Skin epidermis (tissue), 12 donors: Measurements from ENCODE around the gene NOL9.
A peak's percentile ranks its signal among the peaks of the same experiment; 100 is the strongest.

Experiments
- H3K27ac ChIP-seq, 21 experiments: fragments of 200-600 bp; sonication (generic) in 11 of 21; one replicate each; pipeline ENCODE4 v1.5.0; 2020; ENCODE audit warnings: mild to moderate bottlenecking in 3 of 21, inconsistent platforms in 2 of 21, moderate library complexity in 2 of 21
- H3K4me3 ChIP-seq, 7 experiments: fragments of 200-600 bp; sonication (generic) in 2 of 7; one replicate each; pipeline ENCODE4 v1.5.0; 2020; ENCODE audit warnings: inconsistent platforms in 2 of 7, mild to moderate bottlenecking in 2 of 7, moderate library complexity in 1 of 7

The NOL9 gene

DNA sequence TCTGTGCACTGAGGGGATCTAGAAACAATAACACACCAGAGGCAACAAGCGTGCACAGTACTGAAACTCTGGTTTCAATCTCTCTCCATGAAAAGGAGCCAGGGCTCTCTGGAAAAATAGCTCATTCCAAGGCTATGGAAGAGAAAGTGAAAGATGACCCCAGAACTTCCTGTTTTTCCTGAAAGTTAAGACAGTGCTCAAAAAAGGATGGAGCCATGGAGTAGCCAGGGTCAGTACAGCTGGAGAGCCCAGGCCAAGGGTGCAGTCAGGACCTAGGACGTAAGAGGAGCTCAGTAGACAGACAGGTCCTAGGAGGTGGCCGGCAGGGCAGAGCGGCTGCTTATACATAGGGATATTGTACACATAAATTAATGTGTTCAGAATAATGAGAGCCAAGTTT lies 19.1 kb downstream of the NOL9 start:
- no peak overlapping the region for H3K4me3 ChIP-seq
- H3K27ac ChIP-seq = no peak overlapping the region

DNA sequence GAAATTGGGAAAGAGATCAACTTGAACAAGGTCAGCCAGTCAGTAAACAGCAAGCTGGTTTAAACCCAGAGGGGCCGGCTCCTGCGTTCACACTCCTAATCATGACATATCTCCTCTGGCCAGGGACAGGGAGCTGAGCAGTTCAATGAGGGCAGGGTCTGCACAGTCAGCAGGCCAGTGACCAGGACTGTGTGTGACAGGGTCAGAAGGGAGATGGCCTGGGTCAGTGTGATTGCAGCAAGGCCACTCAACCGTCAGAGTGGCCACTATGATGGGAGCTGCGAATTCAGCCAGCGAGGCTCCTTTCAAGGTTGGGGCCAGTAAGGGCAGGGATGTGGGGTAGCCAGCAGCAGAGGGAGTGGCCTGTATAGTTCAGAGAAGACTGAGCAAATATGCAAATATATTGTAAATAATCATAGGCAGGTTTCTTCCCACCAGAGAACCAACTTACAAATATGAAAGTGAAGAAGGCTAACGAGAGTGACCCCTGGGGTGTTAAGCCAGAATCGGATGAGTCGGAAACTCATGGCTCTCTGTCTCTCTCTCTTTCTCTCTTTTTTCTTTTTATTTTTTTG lies 20.0 kb downstream of the NOL9 start:
- Histone ChIP-seq H3K27ac (no peak overlapping the region), H3K4me3 (no peak overlapping the region)

DNA sequence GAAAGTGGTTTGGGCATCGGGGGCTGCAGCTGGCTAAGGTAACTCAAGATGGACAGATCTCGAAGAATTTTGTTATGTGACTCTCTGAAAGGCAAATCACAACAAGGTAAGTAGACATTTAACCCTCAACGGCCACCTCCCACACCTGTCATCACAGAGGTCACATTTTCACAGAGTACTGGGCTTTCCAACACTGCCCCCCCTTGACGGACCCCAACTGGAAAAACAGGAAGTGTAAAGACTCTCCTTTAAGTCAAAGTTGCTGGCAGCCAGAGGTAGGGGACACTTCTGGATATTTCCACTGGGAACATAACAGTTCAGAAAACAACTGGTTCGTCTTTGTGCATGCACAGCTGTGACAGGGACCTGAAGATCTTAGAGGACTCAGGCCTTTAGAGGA lies 22.3 kb downstream of the NOL9 start:
- no peak overlapping the region for H3K4me3 ChIP-seq
- no peak overlapping the region for H3K27ac ChIP-seq

DNA sequence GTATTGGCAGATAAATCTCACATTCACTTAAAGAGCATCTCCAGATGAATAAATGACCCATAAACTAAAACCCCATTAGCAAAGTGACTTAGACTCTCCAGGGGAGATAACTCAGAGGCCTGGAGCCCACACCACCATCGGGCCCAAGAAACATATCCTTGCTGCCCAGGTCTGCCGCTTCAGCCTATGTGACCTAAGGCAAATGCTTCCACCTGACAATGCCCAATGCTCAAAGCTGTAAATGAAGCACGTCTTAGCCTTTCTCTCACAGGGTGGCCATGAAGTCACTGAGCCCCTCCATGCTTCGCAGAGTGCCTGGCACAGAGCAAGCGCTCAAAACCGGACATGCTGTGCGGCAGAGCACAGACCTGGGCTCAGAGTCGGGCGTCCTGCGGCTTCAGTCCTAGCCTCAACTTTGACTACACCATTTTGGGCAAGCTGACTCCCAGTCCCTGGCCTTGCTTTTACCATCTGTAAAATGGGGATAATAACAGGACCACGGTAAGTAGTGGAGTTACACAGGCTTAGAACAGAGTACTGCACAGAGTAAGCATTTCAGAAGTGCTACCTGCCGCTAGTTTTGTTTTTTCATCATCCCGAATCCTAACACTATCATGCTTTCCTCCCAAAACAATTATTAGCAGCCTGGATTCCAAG lies 23.7 kb downstream of the NOL9 start:
- no peak overlapping the region for H3K27ac ChIP-seq
- no peak overlapping the region for H3K4me3 ChIP-seq

DNA sequence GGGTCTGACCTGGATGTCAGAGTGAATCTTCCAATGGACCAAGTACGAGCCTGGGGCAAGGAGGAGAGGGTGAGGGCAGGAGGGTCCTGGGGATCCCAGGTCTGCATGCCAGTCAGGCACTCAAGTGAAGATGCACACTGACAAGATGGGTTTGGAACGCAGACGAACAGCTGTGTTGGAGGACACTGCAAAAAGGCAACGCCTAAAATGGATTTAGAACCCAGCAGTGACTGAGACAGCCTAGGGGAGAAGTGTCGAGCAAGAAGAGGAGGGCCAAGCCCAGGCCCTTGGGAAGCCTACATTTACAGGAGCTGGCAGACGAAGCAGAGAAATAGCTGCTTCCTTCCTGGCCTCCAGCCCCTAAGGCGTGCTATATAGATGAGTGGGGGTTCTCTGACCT lies 25.8 kb downstream of the NOL9 start:
- H3K27ac ChIP-seq = no peak overlapping the region
- H3K4me3 ChIP-seq = no peak overlapping the region

DNA sequence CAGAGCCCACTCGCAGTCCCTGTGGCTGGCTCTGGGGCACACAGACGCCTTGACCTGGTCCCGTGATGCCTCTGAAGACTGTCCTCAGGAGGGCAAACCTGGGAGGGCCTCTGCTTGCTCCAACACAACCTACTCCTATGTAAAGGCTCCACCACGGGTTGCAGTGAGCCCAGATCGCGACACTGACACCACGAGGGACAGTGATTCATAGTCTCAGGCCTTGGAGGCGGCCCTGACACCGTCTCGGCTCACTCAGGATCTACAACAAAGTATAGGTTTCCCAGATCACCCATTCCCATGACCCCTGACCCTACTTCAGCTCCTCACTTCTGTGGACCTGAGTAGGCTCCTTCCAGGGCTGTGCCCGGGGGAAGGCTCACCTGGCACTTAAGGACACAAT lies 28.0 kb downstream of the NOL9 start:
- H3K4me3 ChIP-seq = no peak overlapping the region
- no peak overlapping the region for H3K27ac ChIP-seq

DNA sequence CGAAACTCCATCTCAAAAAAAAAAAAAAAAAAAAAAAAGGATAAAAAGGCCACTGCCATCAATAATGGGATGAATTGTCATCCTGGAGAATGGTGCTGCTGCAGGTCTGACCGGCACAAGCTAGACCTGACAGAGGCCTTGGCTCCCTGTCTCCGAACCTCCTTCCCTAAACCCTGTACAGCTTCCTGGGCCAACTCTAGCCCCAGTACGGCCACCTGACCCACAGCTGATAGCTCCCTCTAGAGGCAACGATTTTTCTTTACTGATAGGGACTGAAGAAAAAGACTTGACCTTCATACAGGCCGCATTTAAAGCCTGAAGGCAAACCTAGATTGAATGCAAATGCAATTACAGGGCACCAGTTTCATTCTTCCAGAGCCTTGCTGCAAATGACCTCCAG lies 30.7 kb downstream of the NOL9 start:
- Histone ChIP-seq H3K4me3 (no peak overlapping the region), H3K27ac (no peak overlapping the region)

DNA sequence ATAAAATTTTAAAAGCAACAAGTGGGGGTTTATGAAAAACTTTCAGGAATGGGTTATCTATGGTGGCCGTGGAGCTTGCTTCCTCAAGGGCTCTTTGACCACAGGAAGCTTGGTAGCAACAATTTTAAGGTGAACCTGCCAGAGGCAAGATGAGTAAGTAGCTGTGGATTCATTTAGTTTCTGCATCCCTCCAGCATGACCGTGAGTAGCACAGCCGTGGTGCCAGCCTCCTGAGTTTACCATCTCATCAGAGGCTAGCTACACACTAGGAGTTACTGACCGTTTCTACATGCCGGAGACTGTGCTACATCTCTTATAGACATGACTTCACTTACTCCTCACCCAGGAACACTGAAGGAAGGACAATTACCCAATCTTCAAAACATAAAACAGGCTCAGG lies 32.8 kb downstream of the NOL9 start:
- H3K4me3 ChIP-seq = no peak overlapping the region
- no peak overlapping the region for H3K27ac ChIP-seq

DNA sequence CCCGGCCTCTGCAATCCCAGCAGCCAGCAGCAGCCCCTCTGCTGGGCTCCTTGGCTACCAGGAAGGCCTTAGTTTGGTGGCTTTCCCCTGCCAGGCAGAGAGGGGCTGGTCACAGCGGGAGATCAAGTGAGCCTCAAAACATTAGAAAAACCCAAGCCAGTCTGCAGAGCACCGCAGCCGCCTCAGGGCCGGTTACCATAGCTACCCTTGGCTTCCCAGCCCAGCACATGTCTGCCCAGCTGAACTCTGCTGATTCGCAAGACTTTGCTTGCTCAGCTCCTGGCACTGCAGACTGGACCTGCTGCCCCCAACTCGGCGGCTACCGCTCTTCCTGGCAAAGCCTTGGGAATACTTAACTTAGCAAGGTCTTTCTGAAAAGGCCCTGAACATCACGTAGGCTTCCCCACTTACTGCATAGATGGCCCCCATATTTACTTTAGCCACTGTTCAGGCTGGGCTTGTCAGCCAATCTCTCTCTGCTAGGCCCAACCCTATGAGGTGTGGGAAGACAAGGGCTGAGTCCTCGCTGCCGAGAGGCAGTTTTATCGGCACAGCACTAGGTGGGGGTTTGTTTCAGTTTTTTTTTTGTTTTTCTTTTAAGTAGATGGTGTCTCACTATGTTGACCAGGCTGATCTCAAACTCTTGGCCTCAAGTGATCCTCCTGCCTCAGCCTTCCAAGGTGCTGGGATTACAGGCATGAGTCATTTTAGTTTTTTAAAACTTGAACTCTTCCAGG lies 34.2 kb downstream of the NOL9 start:
- H3K27ac ChIP-seq = peak overlapping the region in 7 of 21 experiments; percentile 9 to 68 (median 25)
- H3K4me3 ChIP-seq = no peak overlapping the region

DNA sequence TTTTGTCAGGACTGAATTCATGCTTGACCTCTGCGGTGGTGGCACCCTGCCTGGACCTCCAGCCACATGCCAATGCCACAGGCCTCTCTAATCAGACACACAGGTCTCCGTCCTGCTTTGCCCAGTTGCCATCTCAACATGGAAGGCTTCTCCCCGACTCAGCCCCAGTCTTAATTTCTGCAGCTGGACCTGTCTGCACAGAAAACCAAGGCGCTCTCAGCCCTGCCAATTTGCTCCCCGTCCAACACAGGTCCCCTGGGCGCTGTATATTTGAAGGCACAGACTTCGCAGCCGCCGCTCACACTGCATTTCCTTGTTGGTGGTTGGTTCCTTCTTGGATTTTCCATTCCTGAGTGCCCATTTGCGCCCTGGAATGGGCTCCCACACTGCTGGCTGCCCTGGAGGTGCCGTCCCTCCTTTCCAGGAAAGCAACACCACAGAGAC lies 34.8 kb downstream of the NOL9 start:
- Histone ChIP-seq H3K27ac (peak overlapping the region in 6 of 21 experiments; percentile 22 to 68 (median 38)), H3K4me3 (no peak overlapping the region)

DNA sequence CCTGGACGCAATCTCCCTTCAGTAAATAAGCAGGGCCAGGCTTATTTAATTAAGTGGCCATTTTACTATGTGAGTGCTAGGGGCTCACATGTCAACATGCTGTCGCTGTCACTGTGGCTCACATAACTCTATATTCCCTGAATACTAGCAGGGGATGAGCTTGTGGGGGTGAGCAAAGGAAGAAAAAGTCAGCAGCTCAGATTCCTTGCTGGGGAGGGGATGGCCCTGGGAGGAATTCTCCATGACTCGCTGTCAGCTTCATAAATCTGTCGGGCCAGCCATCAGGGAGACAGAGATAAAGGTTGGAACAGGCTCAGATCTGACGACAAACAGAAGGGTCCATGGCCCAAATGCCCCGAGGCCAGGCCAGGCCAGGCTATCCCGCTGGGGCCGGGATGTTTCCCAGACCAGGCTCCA lies 36.9 kb downstream of the NOL9 start:
- Histone ChIP-seq H3K4me3 (no peak overlapping the region), H3K27ac (no peak overlapping the region)

DNA sequence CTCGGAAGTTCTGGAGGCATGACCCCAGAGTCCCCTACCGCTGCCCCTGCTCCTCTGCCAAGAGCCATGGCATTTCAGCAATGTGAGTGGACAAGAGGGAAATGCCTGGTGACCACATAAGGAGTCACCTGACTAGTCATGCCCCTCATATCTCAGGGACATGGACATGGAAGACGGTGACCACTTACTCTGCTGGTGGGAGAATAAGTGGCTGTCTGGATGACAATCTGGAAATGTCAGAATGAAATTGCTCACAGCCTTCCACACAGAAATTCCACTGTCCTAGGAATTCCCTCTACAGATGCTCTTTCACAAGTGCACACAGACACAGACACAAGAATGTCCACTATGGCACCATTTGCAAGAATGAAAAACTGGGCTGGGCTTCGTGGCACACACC lies 38.5 kb downstream of the NOL9 start:
- no peak overlapping the region for H3K4me3 ChIP-seq
- H3K27ac ChIP-seq = no peak overlapping the region

DNA sequence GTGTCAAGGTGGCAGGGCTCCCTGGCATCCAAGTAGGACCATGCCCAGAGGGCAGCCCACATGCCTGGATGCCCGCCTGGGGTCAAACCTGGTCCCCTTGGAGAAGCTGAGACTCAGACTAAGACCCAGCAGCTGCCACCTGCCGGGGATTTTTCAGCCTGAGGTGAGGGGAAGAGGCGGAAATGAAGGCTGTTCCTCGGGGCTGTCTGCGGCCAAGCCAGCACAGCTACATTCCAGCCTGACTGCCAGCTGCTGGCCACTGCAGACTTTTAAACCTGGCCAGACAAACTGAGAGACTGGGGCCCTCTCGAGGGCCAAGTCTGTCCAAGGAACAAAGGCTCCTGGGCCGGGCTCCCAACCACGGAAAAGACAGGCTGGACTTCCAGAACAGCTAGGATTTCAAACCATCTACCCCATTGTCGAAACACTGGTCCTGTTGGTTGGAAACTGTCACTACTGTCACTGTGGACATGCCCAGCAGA lies 41.0 kb downstream of the NOL9 start:
- Histone ChIP-seq H3K27ac (no peak overlapping the region), H3K4me3 (no peak overlapping the region)

DNA sequence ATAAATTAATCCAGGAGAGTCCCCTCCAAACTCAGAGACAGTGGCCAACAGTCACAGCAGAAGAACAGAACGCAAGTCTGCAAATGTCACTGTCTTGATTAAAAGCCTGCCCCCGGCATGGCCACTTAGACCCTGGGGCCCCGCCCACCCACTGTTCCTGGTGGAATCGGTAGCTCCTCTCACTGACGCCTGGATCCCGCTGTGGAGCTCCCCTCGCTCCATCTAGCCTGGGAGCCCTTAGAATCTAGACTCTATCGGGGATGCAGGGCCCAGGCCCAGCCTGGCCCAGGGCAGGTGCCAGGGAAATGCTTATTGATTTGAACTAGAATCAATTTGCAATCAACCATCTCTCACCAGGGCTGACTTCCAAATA lies 41.4 kb downstream of the NOL9 start:
- Histone ChIP-seq H3K4me3 (no peak overlapping the region), H3K27ac (no peak overlapping the region)

DNA sequence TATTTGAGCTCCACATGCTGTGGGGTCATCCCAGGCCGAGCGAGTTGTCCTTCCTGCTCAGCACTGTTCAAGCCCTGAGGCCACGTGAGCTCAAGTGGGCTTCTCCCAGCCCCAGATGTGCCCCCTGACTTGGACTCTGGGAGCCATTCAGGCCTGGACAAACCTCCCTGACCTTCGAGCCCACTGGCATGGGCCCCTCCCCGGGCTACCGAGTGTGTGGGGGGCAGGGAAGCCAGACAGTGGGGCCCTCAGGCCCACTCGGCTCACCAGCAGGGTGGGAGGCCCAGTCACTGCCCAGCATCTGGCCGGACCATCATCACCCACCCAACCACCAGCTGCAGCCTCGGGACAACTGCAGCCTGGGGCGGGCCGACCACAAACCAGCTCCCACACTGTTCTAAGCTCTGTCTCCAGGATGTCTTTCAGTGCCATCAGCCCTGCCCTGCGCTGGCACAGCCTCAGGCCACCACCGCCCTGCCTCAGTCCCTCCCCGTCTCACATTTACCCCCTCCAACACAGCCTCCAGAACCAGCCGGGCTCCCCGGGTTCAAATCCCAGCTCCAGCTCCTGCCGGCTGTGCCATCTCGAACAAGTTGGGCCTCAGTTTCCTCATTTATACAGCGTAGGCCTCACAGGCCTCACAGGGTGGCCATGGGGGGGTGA lies 41.9 kb downstream of the NOL9 start:
- H3K27ac ChIP-seq = no peak overlapping the region
- no peak overlapping the region for H3K4me3 ChIP-seq

DNA sequence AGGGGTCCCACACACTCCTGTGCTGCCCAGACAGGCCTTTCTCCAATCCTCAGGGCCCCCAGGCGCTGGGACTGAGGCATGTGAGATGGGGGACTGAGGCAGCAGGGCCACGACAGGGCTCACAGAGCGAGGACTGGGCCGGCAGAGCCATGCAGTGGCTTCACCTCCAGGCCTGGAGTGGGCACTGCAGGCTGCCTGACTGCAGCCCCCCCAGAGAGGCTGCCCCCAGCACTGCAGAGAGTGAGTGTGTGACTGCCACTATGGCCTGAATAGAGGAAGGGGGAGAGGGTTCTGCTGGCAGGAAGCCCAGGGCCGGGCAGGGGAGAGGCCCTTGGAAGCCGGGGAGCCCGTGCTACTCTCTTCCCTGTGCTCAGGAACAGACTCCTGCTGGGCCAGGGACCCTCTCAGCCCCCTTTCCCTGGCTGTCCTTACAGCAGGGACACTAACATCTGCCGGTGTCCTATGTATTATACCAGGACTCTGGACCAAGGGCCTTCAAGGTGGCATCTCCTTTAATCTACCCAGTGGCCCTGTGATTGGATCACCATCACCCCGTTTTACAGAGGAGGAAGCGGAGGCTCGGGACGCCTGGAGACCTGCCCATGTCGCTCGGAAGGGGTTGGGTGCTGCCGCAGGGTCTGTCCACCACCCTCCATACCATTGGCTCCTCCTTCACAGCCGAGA lies 42.6 kb downstream of the NOL9 start:
- no peak overlapping the region for H3K4me3 ChIP-seq
- H3K27ac ChIP-seq = peak overlapping the region in 1 of 21 experiments; percentile 56

DNA sequence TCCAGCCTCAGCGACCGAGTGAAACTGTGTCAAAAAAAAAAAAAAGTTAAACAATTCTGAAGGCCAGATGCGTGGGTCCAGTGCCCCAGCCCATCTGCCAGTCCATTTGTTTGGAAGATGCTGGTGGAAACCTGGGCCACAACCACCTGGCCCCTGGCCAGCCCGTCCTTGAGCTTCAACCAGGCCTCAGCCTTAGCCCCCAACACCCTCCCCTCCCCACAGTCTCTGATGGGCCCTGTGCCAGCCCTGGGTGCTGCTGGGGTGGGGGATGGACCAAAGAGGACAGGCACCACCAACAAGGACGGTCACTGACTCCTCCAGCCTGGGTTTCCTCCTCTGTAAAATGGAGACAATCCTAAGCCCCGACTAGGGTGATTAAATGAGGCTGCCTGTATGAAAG lies 43.3 kb downstream of the NOL9 start:
- no peak overlapping the region for H3K4me3 ChIP-seq
- H3K27ac ChIP-seq = peak overlapping the region in 1 of 21 experiments; percentile 56

DNA sequence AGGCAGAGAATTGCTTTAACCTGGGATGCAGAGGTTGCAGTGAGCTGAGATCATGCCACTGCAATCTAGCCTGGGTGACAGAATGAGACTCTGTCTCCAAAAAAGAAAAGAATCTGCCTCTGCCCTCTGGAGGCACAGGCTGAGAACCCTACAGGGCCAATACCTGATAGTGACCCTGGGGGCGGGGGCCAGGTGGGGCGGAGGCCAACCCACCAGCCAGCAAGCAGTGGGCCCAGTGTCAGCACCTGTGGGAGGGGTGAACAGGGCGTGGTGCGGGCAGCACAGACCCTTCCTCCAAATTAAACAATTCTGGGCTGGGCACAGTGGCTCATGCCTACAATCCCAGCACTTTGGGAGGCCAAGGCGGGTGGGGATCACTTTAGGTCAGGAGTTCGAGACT lies 43.8 kb downstream of the NOL9 start:
- no peak overlapping the region for H3K4me3 ChIP-seq
- no peak overlapping the region for H3K27ac ChIP-seq

DNA sequence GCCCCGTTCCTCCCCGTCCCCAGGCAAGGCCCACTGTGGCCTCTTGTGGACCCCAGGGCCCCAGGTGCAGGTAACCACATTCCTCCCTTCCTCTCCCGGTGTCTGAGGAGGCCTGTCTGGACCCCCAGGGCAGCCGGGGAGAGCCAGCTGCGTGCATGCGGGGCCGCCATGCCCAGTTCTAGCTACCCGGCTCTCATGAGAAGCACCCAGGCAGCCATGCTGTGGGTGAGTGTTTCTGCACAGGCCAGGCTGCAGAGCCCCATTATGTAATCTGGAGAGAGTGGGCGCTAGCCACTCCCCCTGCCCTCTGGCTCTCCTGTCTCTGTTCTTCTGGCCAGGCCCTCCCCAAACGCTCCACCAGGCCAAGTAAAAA lies 44.4 kb downstream of the NOL9 start:
- H3K27ac ChIP-seq = no peak overlapping the region
- H3K4me3 ChIP-seq = no peak overlapping the region

DNA sequence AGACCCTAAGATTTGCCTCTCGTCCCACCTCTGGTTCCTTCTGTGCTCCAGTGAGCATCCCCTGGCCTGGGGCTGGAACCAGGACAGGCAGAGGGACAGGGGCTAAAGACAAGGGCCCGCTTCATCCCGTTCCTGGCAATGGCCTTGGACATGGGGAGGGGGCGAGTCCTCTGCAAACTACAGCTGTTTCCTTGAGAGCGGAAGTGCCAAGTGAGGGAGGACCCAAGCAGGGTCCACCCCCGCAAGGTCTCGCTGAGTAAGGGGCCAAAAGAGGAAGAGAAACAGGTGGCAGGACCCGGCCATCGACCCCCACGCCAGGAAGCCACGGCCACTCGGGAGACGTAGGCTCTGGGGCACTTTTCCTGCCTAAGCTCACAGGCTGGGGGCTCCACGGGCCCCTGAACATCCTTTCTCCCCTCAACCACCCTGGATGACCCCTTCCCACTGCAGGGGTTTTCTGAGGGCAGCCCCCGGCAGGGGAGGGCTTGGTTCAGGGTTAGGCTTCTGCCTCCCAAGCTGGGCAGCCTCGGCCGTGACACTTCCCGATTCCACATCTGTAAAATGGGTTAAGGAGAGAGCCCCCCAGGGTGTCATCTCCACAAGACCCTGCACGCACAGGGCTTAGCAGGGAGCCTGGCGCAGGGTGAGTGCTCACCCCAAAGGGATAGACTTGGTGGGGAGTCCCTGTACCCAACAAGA lies 44.9 kb downstream of the NOL9 start:
- no peak overlapping the region for H3K27ac ChIP-seq
- no peak overlapping the region for H3K4me3 ChIP-seq
